Astrocyte (in vitro differentiated cells and primary cell): ENCODE data around the gene FOXL1.

Experiments
- CTCF ChIP-seq: IDR thresholded peaks from 2 replicates; pipeline ENCODE4 v1.5.1; 2011; ENCODE audit warnings: low read depth, mild to moderate bottlenecking, inconsistent platforms, low read length, moderate library complexity; ENCODE audit not compliant: insufficient read depth
- EZH2 ChIP-seq: IDR thresholded peaks from 2 replicates; pipeline ENCODE4 v1.6.1; 2012; ENCODE audit warnings: mild to moderate bottlenecking, low read length, inconsistent platforms; ENCODE audit not compliant: insufficient read depth

- TF ChIP-seq CTCF (no peak), EZH2 (no peak)
Observed at GRCh38 chr16:86591270-86591669, 12.9 kb downstream of the FOXL1 start.
